NCI-H2227 (cell line): ENCODE measurements around the gene LECT2.

ENCODE experiments used
- DNase-seq: peaks from one replicate; lab custom pipeline; 2025; ENCODE audit not compliant: unreplicated experiment; lab: John Stamatoyannopoulos, UW

LECT2 gene

GRCh38 chr5:135954899-135955298 lies at the start of gene LECT2:
TSS of gene LECT2 (minus strand) at chr5:135954983. CDS start at chr5:135954833, 150 bp downstream.
- no peak for DNase-seq

DNA sequence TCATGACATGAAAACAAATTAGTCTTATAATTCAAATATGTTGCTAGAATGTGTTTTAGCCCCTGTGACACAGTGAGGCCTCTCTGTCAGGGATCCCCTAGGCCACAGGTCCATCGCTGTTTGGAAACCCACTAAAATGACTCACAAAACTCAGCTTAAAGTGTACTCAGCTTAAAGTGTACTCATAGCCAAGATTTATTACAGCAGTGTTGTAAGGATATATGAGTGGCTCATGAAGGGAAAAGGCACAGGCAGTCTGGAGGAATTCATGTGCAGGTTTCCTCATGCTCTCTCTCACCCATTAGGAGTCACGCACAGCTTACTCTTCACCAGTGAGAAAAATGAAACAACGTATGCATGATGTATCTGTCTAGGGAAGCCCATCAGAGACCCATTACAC lies 49.7 kb upstream of the LECT2 start:
- no peak for DNase-seq

DNA sequence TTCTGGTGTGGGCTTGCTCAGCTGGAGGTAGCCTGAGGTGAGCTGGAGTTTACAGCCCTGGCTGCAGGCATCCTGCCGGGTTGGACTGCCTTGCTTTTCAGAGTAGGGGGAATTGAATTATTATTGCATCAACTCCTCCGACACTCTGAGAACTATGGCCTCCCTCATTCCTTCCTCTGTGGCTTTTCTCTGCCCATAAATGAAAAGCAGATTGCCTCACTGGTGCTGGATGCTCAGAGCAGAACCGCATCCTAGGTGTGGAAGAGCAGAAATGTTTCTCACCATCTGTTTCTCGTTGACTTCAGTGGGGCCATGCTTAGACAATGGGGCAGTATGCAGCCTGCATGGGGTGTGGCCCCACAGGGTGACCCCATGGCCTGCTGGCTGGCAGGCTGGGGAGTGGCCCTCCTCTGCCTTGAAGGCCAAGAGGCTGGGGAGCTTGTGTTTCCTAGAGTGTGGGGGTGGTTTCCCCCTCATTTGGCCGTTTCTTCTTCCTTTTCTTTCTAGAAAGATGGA lies 46.7 kb upstream of the LECT2 start:
- DNase-seq: no peak

DNA sequence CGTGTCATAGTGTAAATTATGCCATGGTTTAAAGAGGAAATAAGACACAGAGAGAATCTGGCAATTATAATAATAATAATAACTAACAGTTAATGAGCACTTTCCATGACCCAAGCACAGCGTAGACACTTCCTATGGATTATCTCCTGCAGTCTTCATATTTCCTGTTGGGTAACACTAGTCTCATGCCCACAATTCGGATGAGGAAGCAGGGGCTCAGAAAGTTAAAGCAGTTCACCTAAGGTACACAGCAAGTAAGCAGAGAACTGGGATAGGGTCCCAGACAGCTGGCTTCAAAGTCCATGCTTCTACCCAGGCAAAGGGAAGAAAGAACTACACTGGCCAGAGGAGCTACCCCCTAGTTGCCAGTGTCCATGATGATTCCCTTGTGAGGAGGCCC lies 46.1 kb upstream of the LECT2 start:
- DNase-seq: no peak

- DNase-seq: no peak
Measured at GRCh38 chr5:136000147-136000546, 45.4 kb upstream of the LECT2 start.

DNA sequence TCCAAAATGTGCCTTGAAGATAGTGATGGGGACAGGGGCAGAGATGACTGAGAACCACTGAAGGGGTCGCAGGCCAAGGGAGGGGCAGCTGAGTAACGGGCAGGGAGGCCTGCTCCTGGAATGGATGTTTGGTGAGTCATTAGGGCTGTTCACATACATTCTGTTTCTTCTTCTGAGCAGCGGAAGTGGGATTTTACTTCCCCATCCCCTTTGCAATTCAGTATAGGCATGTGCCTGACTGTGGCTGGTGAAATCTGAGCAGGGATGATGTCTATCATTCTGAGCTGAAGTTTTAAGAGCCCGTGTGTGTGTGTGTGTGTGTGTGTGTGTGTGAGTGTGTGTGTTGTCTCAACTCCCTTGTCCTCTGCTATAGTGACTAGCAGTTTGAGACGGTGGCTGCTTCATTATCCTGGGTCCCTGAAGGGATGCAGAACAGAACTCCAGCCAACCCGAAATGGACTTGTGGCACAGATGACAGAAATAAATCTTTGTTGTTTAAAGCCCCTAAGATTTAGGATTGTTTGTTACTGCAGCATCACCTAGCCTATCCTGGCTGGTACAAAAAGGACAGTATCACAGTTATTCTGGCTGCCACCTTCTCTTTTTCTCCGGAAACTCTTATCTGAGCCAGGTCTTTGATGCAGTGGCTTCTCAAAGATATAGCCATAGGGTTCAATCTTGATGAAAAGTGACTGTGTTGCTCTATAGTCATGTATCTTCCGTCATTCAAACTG lies 44.8 kb upstream of the LECT2 start:
- DNase-seq: no peak

DNA sequence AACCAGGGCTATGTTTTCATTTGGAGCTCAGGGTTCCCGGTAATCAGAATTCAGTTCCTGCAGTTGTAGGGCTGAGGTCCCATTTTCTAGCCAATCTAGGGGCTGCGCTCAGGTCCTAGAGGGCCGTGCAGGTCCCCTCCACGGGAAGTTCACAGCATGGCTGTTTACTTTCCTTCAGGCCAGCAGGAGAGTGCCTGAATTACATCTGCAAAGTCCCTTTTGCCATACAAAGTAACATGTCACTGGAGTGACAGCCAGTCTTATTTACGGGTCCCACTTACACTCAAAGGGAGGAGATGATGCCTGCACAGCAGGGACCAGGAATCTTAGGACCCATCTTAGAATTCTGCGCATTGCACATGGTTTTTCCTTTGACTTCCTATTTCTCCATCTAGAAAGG lies 44.1 kb upstream of the LECT2 start:
- DNase-seq: no peak

DNA sequence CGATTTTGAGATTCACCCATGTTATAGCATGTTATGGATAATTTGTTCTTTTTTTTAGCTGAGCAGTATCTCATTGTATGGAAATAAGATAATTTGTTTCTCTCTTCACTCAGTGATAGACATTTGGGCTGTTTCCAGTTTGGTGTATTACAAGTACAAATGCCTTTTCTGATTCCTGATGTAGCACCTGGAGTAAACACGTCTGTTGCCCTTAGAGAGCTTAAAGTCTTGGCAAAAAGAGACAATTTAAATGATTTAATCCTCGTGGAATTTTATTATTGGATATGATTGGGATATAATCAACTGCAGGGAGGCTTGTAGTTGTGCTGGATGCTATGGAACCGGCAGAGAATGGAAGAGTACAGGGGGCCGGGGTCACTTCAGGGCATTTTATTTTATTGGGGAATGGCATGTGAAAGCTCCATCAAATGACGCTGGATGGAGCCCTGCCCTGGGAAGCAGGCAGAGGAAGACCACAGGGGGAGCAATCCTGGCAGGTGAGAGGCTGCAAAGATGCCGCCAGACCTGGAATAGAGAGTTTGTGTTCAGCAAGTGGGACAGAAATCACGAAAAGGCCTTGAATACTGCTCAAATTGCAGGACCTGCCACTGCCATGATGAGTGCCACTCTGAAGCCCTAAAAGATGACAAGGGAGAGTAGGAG lies 43.0 kb upstream of the LECT2 start:
- no peak for DNase-seq

GRCh38 chr5:135996611-135997010 lies 41.8 kb upstream of the LECT2 start:
- no peak for DNase-seq

- no peak for DNase-seq
Measured at GRCh38 chr5:135995976-135996375, 41.2 kb upstream of the LECT2 start.

DNA sequence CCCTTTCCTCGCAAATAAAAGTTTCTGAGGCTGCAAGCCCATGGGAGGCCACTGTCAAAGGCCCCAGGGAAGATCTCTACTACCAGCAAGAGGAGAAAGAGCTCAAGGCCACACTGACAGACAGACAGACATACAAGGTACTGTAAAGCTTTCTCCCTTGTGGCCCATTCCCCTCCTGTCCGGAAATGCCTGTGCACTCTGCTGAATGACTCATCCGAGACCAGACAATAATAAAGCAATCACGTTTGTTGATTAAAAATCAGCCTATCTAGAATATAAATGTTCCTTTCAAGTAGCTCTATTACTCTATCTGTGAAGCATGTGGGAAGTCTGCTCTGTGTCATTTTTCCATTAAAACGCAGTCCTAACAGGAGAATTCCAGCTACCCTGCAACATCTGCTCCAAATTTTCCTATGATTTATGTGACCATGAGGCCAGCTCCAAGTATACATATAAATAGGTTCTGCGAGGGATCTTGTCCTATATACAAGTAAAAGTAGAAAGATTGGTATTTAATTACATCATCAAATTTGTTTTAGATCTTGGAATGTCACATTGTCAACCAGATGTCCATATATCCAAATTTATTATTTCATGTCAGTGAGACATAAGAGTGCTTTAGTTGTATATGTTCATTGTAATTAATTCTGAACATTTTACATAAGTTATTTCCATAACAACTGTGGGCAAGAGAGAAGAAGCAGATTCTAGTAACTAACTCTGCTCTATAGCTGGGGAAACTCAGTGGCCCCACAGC lies 39.3 kb upstream of the LECT2 start:
- DNase-seq: no peak

DNA sequence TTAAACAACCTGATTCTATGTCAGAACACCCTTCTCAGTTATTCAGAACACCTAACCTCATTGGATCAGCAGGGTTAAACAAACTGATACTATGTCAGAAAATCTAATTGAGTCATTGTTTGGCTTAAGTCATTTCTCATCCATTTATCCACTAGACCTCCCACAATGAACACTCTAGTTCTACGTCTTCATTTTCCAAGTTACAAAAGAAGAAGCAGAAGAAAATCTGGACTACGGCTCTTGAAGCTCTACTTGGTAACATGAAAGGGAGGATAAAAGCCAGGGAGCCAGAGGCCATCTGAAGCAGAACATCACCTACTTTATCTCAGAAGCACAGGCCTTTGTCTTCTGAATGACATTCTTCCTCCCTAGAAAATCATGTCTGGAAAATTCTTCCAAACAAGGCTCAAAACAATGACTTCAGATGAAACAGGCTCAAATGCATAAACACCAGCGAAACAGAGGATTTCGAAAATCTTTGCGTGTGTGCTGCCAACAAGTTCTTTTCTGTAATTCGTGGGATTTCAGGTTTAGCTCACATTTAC lies 38.6 kb upstream of the LECT2 start:
- DNase-seq: no peak

GRCh38 chr5:135991429-135991828 lies 36.6 kb upstream of the LECT2 start:
- no peak for DNase-seq

DNA sequence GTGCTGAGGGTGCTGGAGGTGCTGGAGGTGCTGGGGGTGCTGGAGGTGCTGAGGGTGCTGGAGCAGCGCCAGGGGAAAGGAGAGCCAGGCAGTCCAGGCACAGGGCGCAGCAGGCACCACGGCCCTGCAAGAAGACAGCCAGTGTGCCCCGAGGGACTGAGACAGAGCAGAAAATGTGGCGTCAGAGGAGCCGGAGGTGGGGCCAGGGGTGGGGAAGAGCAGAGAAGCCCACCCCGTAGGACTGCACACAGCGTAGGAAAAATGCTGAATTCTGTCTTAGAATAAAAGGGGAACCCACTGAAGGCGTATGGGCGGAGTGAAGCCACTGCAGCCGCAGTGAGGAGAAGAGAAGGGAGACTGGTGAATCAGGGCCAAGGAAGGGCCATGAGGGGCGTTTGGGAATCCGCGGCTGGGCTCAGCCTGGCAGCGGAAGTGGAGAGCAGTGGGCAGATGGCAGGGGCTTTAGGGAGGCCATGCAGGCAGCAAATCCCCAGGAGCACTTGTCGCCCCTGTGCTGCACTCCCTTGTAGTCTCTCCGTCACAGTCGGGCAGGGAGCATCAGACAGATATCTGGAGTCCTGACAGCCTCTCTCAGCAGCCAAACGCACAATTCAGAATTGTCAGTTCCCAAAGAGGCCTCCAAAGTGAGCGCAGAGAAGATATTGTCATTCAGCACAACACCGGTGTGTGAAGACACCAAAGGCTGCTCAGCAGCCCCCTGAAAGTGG lies 35.9 kb upstream of the LECT2 start:
- DNase-seq: no peak

GRCh38 chr5:135989686-135990085 lies 34.9 kb upstream of the LECT2 start:
- DNase-seq: no peak

DNA sequence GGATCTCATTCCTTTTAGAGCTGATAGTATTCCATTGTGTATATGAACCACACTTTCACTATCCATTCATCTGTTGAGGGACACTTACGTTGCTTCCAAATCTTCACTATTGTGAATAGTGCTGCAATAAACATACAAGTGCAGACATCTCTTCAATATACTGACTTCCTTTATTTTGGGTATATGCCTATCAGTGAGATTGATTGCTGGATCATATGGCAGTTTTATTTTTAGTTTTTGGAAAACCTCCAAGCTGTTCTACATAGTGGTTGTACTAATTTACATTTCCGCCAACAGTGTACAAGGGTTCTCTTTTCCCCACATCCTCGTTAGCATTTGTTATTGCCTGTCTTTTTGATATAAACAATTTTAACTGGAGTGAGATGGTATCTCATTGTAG lies 33.8 kb upstream of the LECT2 start:
- DNase-seq: no peak

GRCh38 chr5:135986891-135987401 lies 32.2 kb upstream of the LECT2 start:
- no peak for DNase-seq

DNA sequence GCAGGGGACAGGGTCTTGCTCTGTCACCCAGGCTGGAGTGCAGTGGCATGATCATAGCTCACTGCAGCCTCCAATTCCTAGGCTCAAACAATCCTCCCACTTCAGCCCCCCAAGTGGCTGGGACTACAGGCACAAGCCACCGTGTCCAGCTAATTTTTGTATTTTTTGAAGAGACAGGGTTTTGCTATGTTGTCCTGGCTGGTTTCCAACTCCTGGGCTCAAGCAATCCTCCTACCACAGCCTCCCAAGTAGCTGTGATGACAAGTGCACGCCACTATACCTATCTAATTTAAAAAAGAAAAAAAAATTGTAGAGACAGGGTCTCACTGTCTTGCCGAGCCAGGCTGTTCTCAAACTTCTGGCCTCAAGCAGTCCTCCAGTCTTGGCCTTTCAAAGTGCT lies 31.6 kb upstream of the LECT2 start:
- DNase-seq: no peak

GRCh38 chr5:135985951-135986350 lies 31.2 kb upstream of the LECT2 start:
- no peak for DNase-seq

DNA sequence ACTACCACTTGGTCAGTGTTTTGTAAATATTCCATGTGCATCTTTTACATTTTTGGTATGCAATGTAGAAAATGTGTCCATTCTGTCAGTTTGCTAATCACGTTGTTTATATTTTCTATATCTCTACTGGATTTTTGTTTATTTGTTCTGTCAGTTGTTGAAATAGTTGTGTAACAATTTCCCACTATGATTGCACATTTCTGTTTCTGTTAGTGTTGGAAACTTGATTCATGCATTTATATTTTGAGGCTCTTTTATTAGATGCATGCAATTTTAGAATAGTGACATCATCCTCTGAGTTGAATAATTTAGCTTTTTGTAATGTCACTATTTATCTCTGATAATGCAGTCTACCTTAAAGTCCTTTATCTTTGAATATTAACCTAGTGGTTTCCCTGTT lies 25.8 kb upstream of the LECT2 start:
- DNase-seq: no peak

DNA sequence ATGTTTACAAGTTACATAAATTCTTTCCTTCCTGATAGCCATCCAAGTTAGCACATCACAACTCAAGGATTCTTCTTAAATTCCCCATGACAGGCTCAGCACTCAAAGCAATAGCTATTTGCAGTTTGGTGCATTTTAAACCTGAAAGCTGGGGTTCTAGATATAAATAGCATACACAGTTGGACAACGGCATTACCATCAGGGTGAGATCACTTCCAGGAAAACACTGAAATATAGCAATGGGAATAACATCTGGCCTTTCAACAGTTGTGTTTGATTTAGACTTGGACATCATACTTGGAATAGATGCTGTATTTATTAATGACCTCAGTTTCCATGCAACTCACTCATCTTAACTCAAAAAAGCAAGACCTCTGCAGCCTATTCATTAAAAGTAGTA lies 24.7 kb upstream of the LECT2 start:
- DNase-seq: no peak
